Measurements from ENCODE around the gene TMPRSS7. TPM values are rescaled to one million over a fixed set of nuclear protein-coding genes. Genes with fewer than 3 reads are reported as not detected.
"Not testable (repeated sequence)": the region's sequence is repeated elsewhere in the genome, so short reads cannot be mapped to it uniquely, and the experiment has no call there.

TMPRSS7 gene
- total RNA-seq, 4 donors from 2014 or later: not detected

DNA sequence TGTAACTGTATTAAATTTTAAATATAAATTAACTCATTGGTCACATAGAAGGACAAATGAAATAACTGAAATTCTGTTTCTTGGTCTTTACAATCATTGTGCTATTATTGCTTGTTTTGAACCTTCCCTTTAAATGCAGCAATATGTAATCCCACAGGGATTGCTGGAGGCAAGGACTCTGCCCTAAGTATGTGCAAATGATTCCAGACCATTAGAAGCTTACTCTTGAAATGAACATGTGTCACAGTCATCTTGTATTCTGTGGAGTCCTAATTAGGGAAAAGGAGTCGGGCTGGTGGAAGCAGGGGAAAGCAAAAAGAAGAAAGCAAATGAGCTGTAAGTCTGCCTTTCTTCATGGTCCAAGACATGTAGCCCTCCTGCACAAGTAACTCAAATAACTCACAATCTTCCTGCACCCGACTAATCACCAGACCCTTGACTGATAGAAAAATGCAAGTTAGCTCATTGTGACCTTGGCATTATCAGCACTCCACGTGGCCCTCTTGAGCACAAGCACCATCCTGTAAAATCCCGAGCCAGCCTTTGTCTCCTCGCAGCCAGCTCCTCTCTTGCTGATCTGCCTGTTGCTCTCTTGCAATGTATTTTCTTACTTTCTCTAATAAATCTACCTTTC, 2.3 kb upstream of the TMPRSS7 start:
- 70 to 83% methylated on average over 5 of the region's 5 CpGs for WGBS, 2 donors (ENCODE audit: low coverage in 1 of 2)
- no peak for DNase-seq
- no peak overlapping the region for H3K27ac ChIP-seq
- TF ChIP-seq POLR2AphosphoS5 (IDR thresholded peaks at IDR 0.05): no peak
- TF ChIP-seq EP300 (IDR thresholded peaks at IDR 0.05; ENCODE audit: low read depth): no peak
- no peak for TF ChIP-seq POLR2A (IDR thresholded peaks at IDR 0.05)
- TF ChIP-seq, protein P1, sequence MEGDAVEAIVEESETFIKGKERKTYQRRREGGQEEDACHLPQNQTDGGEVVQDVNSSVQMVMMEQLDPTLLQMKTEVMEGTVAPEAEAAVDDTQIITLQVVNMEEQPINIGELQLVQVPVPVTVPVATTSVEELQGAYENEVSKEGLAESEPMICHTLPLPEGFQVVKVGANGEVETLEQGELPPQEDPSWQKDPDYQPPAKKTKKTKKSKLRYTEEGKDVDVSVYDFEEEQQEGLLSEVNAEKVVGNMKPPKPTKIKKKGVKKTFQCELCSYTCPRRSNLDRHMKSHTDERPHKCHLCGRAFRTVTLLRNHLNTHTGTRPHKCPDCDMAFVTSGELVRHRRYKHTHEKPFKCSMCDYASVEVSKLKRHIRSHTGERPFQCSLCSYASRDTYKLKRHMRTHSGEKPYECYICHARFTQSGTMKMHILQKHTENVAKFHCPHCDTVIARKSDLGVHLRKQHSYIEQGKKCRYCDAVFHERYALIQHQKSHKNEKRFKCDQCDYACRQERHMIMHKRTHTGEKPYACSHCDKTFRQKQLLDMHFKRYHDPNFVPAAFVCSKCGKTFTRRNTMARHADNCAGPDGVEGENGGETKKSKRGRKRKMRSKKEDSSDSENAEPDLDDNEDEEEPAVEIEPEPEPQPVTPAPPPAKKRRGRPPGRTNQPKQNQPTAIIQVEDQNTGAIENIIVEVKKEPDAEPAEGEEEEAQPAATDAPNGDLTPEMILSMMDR (IDR thresholded peaks at IDR 0.05): no peak
- H3K27me3 ChIP-seq: no peaks in the 10 kb centered on the region
- in situ Hi-C loops (cut with MboI; ENCODE audit: low pct_ligation_motif_present in 1 of 4, low pct_unique_long_range_greater_than_20kb in 1 of 4, low sequenced_read_pairs in 3 of 4) (no loop called here), intact Hi-C loops (cut with DNase I; ENCODE audit: low total_unique reads) (no loop called here)
- no peaks in the 10 kb centered on the region for H3K9me3 ChIP-seq
- no peaks in the 10 kb centered on the region for H3K4me1 ChIP-seq
- H3K36me3 ChIP-seq: no peaks in the 10 kb centered on the region
- no peak overlapping the region for H3K4me3 ChIP-seq

DNA sequence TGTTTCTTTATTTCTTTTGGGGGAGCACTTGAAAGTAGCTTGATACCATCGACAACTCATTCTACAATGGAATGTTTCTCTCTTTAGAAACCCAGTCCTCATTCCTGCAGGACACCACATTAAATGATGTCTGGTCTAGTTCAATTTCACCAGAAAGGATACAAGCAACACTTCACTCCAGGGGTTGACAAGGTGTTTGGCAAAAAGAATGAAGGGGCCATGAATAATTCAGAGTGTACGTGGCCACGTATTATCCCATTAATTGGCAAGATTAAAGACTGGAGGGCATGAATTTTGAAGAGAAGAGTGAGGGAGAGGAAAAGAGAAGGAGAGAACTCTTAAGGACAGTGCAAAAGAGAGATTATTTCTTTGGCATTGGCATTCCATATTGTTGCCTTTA, 705 bp downstream of the TMPRSS7 start:
- WGBS, 2 donors (ENCODE audit: low coverage in 1 of 2): 64 to 82% methylated on average over 3 of the region's 3 CpGs
- no peak for TF ChIP-seq EP300 (IDR thresholded peaks at IDR 0.05; ENCODE audit: low read depth)
- TF ChIP-seq, protein P1 (IDR thresholded peaks at IDR 0.05): no peak
- no peak for TF ChIP-seq POLR2A (IDR thresholded peaks at IDR 0.05)
- TF ChIP-seq POLR2AphosphoS5 (IDR thresholded peaks at IDR 0.05): no peak

DNA sequence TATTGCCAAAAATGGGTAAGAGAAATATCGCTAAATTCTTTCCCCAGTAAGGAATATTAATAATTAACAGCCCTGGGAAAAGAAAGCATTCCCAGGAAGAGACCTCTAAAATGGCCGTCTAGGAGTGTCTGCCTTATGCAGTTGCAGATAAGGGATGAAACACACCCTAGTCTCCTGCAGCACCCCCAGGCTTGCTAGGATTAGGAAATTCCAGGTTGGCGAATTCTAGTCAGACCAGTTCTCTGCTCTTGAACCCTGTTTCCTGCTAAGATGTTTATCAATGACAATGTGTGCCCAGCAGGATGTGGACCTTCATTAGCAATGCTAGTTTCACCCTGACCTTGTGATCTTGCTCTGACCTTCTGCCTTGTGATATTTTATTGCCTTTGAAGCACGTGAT, 2.7 kb downstream of the TMPRSS7 start:
- H3K4me1 ChIP-seq; H3K4me3 ChIP-seq; DNase-seq; H3K9me3 ChIP-seq; in situ Hi-C loops (cut with MboI; ENCODE audit: low pct_ligation_motif_present in 1 of 4, low pct_unique_long_range_greater_than_20kb in 1 of 4, low sequenced_read_pairs in 3 of 4); H3K36me3 ChIP-seq; H3K27ac ChIP-seq; H3K27me3 ChIP-seq; intact Hi-C loops (cut with DNase I; ENCODE audit: low total_unique reads): not testable (repeated sequence)
- WGBS, 2 donors (ENCODE audit: low coverage in 1 of 2): 53 to 62% methylated on average over 3 to 4 of the region's 4 CpGs

More for the DNA sequence above, 705 bp downstream of the TMPRSS7 start:
- in situ Hi-C loops (cut with MboI; ENCODE audit: low pct_ligation_motif_present in 1 of 4, low pct_unique_long_range_greater_than_20kb in 1 of 4, low sequenced_read_pairs in 3 of 4) (no loop called here), intact Hi-C loops (cut with DNase I; ENCODE audit: low total_unique reads) (no loop called here)
- Histone ChIP-seq H3K27ac (no peak overlapping the region), H3K9me3 (no peaks in the 10 kb centered on the region), H3K27me3 (no peaks in the 10 kb centered on the region), H3K36me3 (no peaks in the 10 kb centered on the region), H3K4me1 (no peaks in the 10 kb centered on the region), H3K4me3 (no peak overlapping the region)
- no peak for DNase-seq

DNA sequence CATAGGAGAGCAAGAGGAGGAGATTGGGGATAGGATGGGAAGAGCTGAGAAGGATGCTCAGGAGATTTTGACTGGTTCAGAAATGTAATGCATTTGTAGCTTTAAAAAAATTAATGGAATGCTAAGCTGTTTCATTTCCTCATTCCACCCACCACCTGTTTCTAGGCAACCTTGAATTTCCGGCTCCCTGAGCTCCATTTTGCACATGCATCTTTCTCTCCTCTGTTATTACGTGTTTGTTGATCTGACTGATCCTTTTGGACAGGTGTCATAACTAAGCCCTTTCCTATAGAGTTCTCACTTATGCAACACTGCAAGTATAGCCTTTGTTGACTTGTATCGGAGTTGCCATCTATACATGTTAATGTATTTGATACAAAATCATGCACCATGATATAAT, 4.3 kb downstream of the TMPRSS7 start:
- DNase-seq: no peak
- Histone ChIP-seq H3K27me3 (no peaks in the 10 kb centered on the region), H3K4me1 (peaks cover 0 to 6% (median 2%) of the 10 kb centered on the region in 4 donors), H3K9me3 (no peaks in the 10 kb centered on the region), H3K4me3 (no peak overlapping the region), H3K27ac (no peak overlapping the region), H3K36me3 (no peaks in the 10 kb centered on the region)
- in situ Hi-C loops (cut with MboI; ENCODE audit: low pct_ligation_motif_present in 1 of 4, low pct_unique_long_range_greater_than_20kb in 1 of 4, low sequenced_read_pairs in 3 of 4) (no loop called here), intact Hi-C loops (cut with DNase I; ENCODE audit: low total_unique reads) (no loop called here)
- TF ChIP-seq POLR2A (IDR thresholded peaks at IDR 0.05) (no peak), EP300 (IDR thresholded peaks at IDR 0.05; ENCODE audit: low read depth) (no peak)
- 78 to 81% methylated on average over 3 of the region's 3 CpGs for whole genome bisulfite sequencing, 2 donors (ENCODE audit: low coverage in 1 of 2)

DNA sequence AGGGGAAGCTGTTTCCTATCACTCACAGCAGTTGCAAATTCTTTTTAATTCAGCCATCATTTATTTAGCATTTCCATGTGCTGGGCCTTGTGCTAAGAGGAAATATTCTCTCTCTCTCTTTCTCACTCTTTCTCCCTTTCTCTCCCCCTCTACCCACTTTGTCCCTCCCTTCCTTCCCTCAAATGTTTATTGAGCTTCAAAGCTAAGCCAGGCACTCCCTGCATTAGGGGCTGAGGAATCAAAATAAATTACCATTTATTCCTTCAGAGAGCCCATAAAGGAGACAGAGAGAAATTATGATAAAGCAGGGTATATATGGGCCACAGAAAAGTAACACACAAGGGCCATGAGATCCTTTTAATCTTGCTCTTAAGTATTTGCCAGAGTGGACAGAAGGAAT, 6.8 kb downstream of the TMPRSS7 start:
- Histone ChIP-seq H3K36me3 (no peaks in the 10 kb centered on the region), H3K9me3 (no peaks in the 10 kb centered on the region), H3K27ac (no peak overlapping the region), H3K4me1 (peaks cover 0 to 9% (median 2%) of the 10 kb centered on the region in 4 donors), H3K4me3 (no peak overlapping the region), H3K27me3 (no peaks in the 10 kb centered on the region)
- in situ Hi-C loops (cut with MboI; ENCODE audit: low pct_ligation_motif_present in 1 of 4, low pct_unique_long_range_greater_than_20kb in 1 of 4, low sequenced_read_pairs in 3 of 4) (no loop called here), intact Hi-C loops (cut with DNase I; ENCODE audit: low total_unique reads) (no loop called here)
- no peak for TF ChIP-seq POLR2A (IDR thresholded peaks at IDR 0.05)
- no peak for TF ChIP-seq EP300 (IDR thresholded peaks at IDR 0.05; ENCODE audit: low read depth)
- TF ChIP-seq, protein P1 (IDR thresholded peaks at IDR 0.05): no peak
- TF ChIP-seq POLR2AphosphoS5 (IDR thresholded peaks at IDR 0.05): no peak
- no peak for DNase-seq

Measured in transverse colon (tissue), 4 donors.